ENCODE results near the gene ZNF672. TPM values are rescaled to one million over a fixed set of nuclear protein-coding genes. Genes with fewer than 3 reads are reported as not detected.

The ZNF672 gene
- total RNA-seq, 1 experiment from 2014 or later = 27.6 TPM

- no peaks in the 10 kb centered on the region for H3K27me3 ChIP-seq (ENCODE audit: insufficient read depth, low read length)
- H2AFZ ChIP-seq (ENCODE audit: low read depth, low read length, poor library complexity, severe bottlenecking) = no peak overlapping the region
- no TSS peak for BruUV-seq (replicated peaks)
- H3K27ac ChIP-seq (ENCODE audit: low read depth, low read length) = no peak overlapping the region
- intact Hi-C loops (cut with micrococcal nuclease) = no loop called here
- no peaks in the 10 kb centered on the region for H4K20me1 ChIP-seq (ENCODE audit: insufficient read depth)
- RAD21 ChIA-PET (ENCODE audit: low non-redundant PET in 1 of 2, low total read pairs in 2 of 2, uncharacterized antibody in 2 of 2, unreplicated experiment in 2 of 2) = no interaction called here
- peaks cover 7 to 8% of the 10 kb centered on the region in 2 experiments; a peak in 3 of 4 replicates for H3K4me1 ChIP-seq (ENCODE audit: control insufficient read depth in 1 of 2, insufficient read depth in 2 of 2, low read length in 2 of 2)
- H3K4me2 ChIP-seq (ENCODE audit: low read length) = no peak overlapping the region
- POLR2A ChIA-PET = no interaction called here
- ATAC-seq (no peak), DNase-seq (ENCODE audit: low read depth, low spot score) (no peak)
- peaks cover 25% of the 10 kb centered on the region; the same call in 1 of the 2 replicates for H3K79me2 ChIP-seq (ENCODE audit: insufficient read depth, low read length)
- peaks cover 13 to 48% of the 10 kb centered on the region in 2 experiments; a peak in 3 of 4 replicates for H3K36me3 ChIP-seq (ENCODE audit: control insufficient read depth in 1 of 2, insufficient read depth in 2 of 2, low read length in 2 of 2)
- H3K9me2 ChIP-seq (ENCODE audit: insufficient read depth) = no peaks in the 10 kb centered on the region
- H3K4me3 ChIP-seq (replicated peaks in 1 of 2; ENCODE audit: low read depth in 1 of 2, low read length in 2 of 2) = no peak overlapping the region
- CTCF ChIA-PET = no interaction called here
- TF ChIP-seq RAD21 (IDR thresholded peaks at IDR 0.05; ENCODE audit: low read depth) (no peak), SRF (IDR thresholded peaks at IDR 0.05; ENCODE audit: low read depth) (no peak), SP1 (IDR thresholded peaks at IDR 0.05; ENCODE audit: low read depth) (no peak), ATF3 (IDR thresholded peaks at IDR 0.05) (no peak), ZBTB33 (IDR thresholded peaks at IDR 0.05; ENCODE audit: extremely low read depth, insufficient replicate concordance, low read length) (no peak), POLR2A (IDR thresholded peaks at IDR 0.05; ENCODE audit: borderline replicate concordance, extremely low read depth, insufficient read depth, insufficient read length) (no peak), MAX (IDR thresholded peaks at IDR 0.05) (no peak)
- H3K9me3 ChIP-seq (ENCODE audit: control insufficient read depth in 1 of 2, insufficient read depth in 1 of 2, low read depth in 1 of 2, low read length in 2 of 2) = no peaks in the 10 kb centered on the region
- no peak overlapping the region for H3K9ac ChIP-seq (ENCODE audit: low read length)
These were observed 14.7 kb downstream of the ZNF672 start for GRCh38 chr1:248852481-248853405.
